ENCODE results near the gene KIN.

Gene KIN

DNA sequence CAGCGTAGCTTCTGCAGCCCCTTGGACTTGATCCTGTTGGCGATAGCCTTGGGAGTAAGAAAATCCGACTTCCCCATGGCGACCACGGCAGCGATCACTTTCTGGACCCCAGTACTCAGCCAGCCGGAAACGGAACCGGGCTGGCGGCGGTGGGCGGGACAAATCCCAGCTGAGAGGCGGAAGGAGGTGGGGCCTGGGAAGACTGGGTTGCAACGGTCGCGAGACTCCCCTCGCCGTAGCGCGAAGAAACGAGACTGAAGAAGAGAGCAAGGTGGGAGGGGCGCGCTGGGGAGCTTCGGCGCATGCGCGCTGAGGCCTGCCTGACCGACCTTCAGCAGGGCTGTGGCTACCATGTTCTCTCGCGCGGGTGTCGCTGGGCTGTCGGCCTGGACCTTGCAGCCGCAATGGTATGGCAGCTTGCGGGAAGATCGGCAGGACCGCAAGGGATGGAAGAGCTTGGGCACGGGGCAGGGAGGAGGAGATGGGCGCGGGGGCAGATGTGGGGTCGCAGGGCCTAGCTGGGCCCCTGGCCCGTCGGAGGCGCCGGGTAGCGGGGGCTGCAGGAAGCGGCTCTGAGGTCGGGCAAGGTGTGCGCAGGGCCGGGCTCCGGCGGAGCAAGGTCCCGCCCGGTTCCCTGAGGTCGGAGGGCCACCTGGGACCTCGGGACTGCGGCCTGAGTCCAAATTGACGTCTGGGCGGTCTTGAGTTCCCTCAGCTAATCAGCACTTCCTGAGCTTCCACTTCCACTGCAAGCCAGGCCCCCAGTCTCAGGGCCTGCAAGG is at the start of gene KIN, which contains the start of gene ATP5F1C:
KIN (minus strand) TSS at position 137 of the 782 bp plus-strand sequence; CDS start at position 77, 60 bp downstream.
ATP5F1C (plus strand) TSS at position 321 of the 782 bp plus-strand sequence; CDS start at position 352, 31 bp downstream.
- peak within 1 kb of the TSS; percentile 99 for H3K4me3 ChIP-seq (ENCODE audit: low read depth, low read length)
- H3K4me1 ChIP-seq (ENCODE audit: control insufficient read depth, insufficient read depth, low read length): peaks cover 16% of the 10 kb centered on the region; the same call in 1 of the 2 replicates
- H3K9ac ChIP-seq (ENCODE audit: low read depth, low read length): peak within 1 kb of the TSS; percentile 87
- peaks cover 18% of the 10 kb centered on the region for H3K36me3 ChIP-seq (ENCODE audit: control insufficient read depth, insufficient read depth, low read length)
- H3K27me3 ChIP-seq (ENCODE audit: control insufficient read depth, insufficient read depth, low read length): no peaks in the 10 kb centered on the region
- no peaks in the 10 kb centered on the region for H3K9me3 ChIP-seq (ENCODE audit: control insufficient read depth, insufficient read depth, low read length)
- H3K27ac ChIP-seq (ENCODE audit: low read depth, low read length): peak within 1 kb of the TSS; percentile 70

DNA sequence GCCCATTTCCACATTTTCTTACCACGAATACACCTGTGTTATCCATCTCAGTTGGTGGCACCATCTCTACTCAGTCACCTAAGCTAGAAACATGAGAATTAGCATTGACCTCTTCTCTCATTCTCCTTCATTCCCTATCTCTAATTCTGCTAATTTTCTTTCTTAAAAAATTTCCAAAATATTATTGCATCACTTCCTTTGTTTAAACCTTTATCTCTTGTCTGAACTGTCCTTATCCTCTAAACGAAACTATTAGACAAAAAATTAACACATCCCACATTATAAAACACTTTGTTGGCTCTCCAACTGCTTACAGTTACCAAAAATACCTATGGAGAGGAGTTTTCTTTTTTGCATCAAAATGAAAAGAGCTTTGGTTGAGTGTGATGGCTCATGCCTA is 48.8 kb upstream of the KIN start:
- H3K27me3 ChIP-seq (ENCODE audit: control insufficient read depth, insufficient read depth, low read length): no peaks in the 10 kb centered on the region
- H3K4me1 ChIP-seq (ENCODE audit: control insufficient read depth, insufficient read depth, low read length): no peaks in the 10 kb centered on the region
- 0 out of 2 replicates have a peak, but pooled peaks cover 2% of the 10 kb centered on the region for H3K36me3 ChIP-seq (ENCODE audit: control insufficient read depth, insufficient read depth, low read length)
- no peaks in the 10 kb centered on the region for H3K9me3 ChIP-seq (ENCODE audit: control insufficient read depth, insufficient read depth, low read length)
- no peak overlapping the region for H3K4me3 ChIP-seq (ENCODE audit: low read depth, low read length)
- H3K27ac ChIP-seq (ENCODE audit: low read depth, low read length): no peak overlapping the region
- H3K9ac ChIP-seq (ENCODE audit: low read depth, low read length): no peak overlapping the region

DNA sequence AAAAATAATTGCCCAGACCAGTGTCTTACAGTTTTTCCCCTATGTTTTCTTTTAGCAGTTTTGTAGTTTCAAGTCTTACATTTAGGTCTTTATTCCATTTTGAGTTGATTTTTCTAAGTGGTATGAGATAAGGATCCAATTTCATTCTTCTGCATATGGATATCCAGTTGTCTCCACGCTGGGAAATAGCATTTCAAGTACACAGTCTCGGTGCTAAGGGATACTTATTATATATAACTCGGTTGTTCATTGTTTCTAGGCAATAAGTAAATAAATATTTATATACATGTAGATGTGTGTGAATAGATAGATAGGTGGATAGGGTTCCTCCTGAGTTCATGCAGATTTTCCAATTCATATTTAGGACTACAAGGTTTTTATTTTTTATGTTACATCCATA is 46.5 kb upstream of the KIN start:
- Histone ChIP-seq H3K4me1 (ENCODE audit: control insufficient read depth, insufficient read depth, low read length) (no peaks in the 10 kb centered on the region; the same call in 1 of the 2 replicates), H3K27ac (ENCODE audit: low read depth, low read length) (no peak overlapping the region), H3K4me3 (ENCODE audit: low read depth, low read length) (no peak overlapping the region), H3K36me3 (ENCODE audit: control insufficient read depth, insufficient read depth, low read length) (0 out of 2 replicates have a peak, but pooled peaks cover 2% of the 10 kb centered on the region), H3K9ac (ENCODE audit: low read depth, low read length) (no peak overlapping the region), H3K27me3 (ENCODE audit: control insufficient read depth, insufficient read depth, low read length) (no peaks in the 10 kb centered on the region), H3K9me3 (ENCODE audit: control insufficient read depth, insufficient read depth, low read length) (no peaks in the 10 kb centered on the region)

- no peaks in the 10 kb centered on the region for H3K9me3 ChIP-seq (ENCODE audit: control insufficient read depth, insufficient read depth, low read length)
- 0 out of 2 replicates have a peak, but pooled peaks cover 2% of the 10 kb centered on the region for H3K36me3 ChIP-seq (ENCODE audit: control insufficient read depth, insufficient read depth, low read length)
- no peaks in the 10 kb centered on the region; the same call in 1 of the 2 replicates for H3K4me1 ChIP-seq (ENCODE audit: control insufficient read depth, insufficient read depth, low read length)
- H3K27ac ChIP-seq (ENCODE audit: low read depth, low read length): no peak overlapping the region
- no peak overlapping the region for H3K4me3 ChIP-seq (ENCODE audit: low read depth, low read length)
- H3K27me3 ChIP-seq (ENCODE audit: control insufficient read depth, insufficient read depth, low read length): no peaks in the 10 kb centered on the region
- H3K9ac ChIP-seq (ENCODE audit: low read depth, low read length): no peak overlapping the region
Observed at GRCh38 chr10:7833210-7833609, 45.4 kb upstream of the KIN start.

DNA sequence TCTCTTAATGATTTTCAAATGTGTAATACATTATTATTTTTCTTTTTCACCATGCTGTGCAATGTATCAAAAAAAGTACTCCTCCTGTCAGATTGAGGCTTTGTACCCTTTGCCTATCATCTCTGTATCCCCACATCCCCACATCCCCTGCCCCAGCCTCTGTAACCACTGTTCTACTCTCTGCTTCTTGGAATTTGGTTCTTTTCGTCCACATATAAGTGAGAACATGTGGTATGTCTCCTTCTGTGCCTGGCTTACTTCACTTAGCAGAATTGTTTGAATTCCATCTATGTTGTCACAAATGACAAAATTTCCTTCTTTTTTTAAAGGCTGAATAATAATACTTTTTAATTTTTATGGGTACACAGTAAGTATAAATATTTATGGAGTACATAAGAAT is 44.3 kb upstream of the KIN start:
- Histone ChIP-seq H3K4me1 (ENCODE audit: control insufficient read depth, insufficient read depth, low read length) (no peaks in the 10 kb centered on the region; the same call in 1 of the 2 replicates), H3K9me3 (ENCODE audit: control insufficient read depth, insufficient read depth, low read length) (no peaks in the 10 kb centered on the region), H3K9ac (ENCODE audit: low read depth, low read length) (no peak overlapping the region), H3K27me3 (ENCODE audit: control insufficient read depth, insufficient read depth, low read length) (no peaks in the 10 kb centered on the region), H3K4me3 (ENCODE audit: low read depth, low read length) (no peak overlapping the region), H3K36me3 (ENCODE audit: control insufficient read depth, insufficient read depth, low read length) (0 out of 2 replicates have a peak, but pooled peaks cover 2% of the 10 kb centered on the region), H3K27ac (ENCODE audit: low read depth, low read length) (no peak overlapping the region)

DNA sequence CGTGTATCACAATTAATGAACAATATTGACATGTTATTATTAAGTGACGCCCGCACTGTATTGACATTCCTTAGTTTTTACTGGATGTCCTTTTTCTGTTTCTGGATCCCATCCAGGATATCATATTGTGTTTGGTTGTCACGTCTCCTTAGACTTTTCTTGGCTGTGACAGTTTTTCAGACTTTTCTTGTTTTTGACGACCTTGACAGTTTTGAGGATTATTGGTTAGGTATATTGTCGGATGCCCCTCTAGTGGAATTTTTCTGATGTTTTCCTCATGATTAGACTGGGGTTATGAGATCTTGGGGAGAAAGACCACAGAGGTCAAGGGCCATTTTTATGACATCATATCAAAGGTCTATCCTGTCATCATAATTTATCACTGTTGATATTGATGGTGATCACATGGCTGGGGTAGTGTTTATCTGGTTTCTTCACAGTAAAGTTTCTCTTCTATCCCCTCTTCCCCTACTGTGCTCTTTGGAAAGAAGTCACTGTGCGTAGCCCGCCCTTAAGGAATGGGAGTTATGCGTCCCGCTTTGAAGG is 41.6 kb upstream of the KIN start:
- H3K9me3 ChIP-seq (ENCODE audit: control insufficient read depth, insufficient read depth, low read length): no peaks in the 10 kb centered on the region
- H3K27me3 ChIP-seq (ENCODE audit: control insufficient read depth, insufficient read depth, low read length): no peaks in the 10 kb centered on the region
- H3K36me3 ChIP-seq (ENCODE audit: control insufficient read depth, insufficient read depth, low read length): peaks cover 18% of the 10 kb centered on the region
- no peak overlapping the region for H3K27ac ChIP-seq (ENCODE audit: low read depth, low read length)
- no peak overlapping the region for H3K4me3 ChIP-seq (ENCODE audit: low read depth, low read length)
- H3K9ac ChIP-seq (ENCODE audit: low read depth, low read length): no peak overlapping the region
- no peaks in the 10 kb centered on the region; the same call in 1 of the 2 replicates for H3K4me1 ChIP-seq (ENCODE audit: control insufficient read depth, insufficient read depth, low read length)

DNA sequence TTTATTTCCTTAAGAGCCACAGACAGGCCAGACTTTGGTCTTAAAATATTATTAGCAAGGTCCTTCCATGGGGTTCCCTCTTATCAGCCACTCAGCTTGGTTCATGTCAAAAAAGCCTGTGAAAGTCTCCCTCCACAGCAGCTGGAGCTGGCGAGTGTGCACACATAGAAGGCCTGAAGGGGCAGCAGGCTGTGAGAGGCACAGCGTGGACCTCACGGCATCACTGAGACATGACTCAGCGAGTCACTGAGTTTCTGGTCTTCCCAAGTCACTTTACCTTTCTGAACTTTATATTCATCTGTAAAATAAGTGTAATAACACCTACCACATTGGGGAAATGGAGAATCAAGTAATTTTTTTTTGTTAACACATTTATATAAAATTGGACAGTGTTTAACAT is 39.2 kb upstream of the KIN start:
- no peak overlapping the region for H3K9ac ChIP-seq (ENCODE audit: low read depth, low read length)

GRCh38 chr10:7824251-7824650 is 36.5 kb upstream of the KIN start:
- H3K4me1 ChIP-seq (ENCODE audit: control insufficient read depth, insufficient read depth, low read length): peaks cover 7% of the 10 kb centered on the region; the same call in 1 of the 2 replicates
- H3K9ac ChIP-seq (ENCODE audit: low read depth, low read length): no peak overlapping the region
- H3K9me3 ChIP-seq (ENCODE audit: control insufficient read depth, insufficient read depth, low read length): no peaks in the 10 kb centered on the region
- H3K36me3 ChIP-seq (ENCODE audit: control insufficient read depth, insufficient read depth, low read length): peaks cover 31% of the 10 kb centered on the region
- H3K4me3 ChIP-seq (ENCODE audit: low read depth, low read length): no peak overlapping the region
- no peak overlapping the region for H3K27ac ChIP-seq (ENCODE audit: low read depth, low read length)
- no peaks in the 10 kb centered on the region for H3K27me3 ChIP-seq (ENCODE audit: control insufficient read depth, insufficient read depth, low read length)

More for the DNA sequence above, 39.2 kb upstream of the KIN start:
- no peak overlapping the region for H3K27ac ChIP-seq (ENCODE audit: low read depth, low read length)
- no peaks in the 10 kb centered on the region for H3K9me3 ChIP-seq (ENCODE audit: control insufficient read depth, insufficient read depth, low read length)
- no peak overlapping the region for H3K4me3 ChIP-seq (ENCODE audit: low read depth, low read length)
- no peaks in the 10 kb centered on the region for H3K27me3 ChIP-seq (ENCODE audit: control insufficient read depth, insufficient read depth, low read length)
- no peaks in the 10 kb centered on the region; the same call in 1 of the 2 replicates for H3K4me1 ChIP-seq (ENCODE audit: control insufficient read depth, insufficient read depth, low read length)
- peaks cover 23% of the 10 kb centered on the region for H3K36me3 ChIP-seq (ENCODE audit: control insufficient read depth, insufficient read depth, low read length)

DNA sequence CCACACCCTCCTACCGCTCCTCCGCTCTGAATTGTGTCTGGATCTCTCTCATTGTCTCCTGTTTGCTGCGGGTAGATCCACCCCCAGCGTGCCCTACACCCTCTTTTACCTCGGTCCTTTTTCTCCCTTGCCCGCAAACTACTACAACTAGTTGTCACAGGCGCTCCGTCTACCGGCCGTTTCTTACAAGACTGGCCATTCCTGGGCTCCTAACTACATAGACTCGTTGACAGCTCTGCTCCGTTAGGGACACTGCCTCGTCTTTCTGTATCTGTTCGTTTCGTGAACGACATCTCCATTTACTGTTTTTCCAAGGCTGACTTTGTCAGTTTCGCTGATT is 31.3 kb upstream of the KIN start:
- Histone ChIP-seq H3K27me3 (ENCODE audit: control insufficient read depth, insufficient read depth, low read length) (no peaks in the 10 kb centered on the region; the same call in 1 of the 2 replicates), H3K36me3 (ENCODE audit: control insufficient read depth, insufficient read depth, low read length) (peaks cover 11% of the 10 kb centered on the region), H3K9me3 (ENCODE audit: control insufficient read depth, insufficient read depth, low read length) (no peaks in the 10 kb centered on the region), H3K27ac (ENCODE audit: low read depth, low read length) (no peak overlapping the region), H3K4me3 (ENCODE audit: low read depth, low read length) (peak overlapping the region; percentile 95), H3K4me1 (ENCODE audit: control insufficient read depth, insufficient read depth, low read length) (peaks cover 12% of the 10 kb centered on the region), H3K9ac (ENCODE audit: low read depth, low read length) (peak overlapping the region; percentile 87; the same call in 1 of the 2 replicates)

GRCh38 chr10:7818295-7819120 is 30.7 kb upstream of the KIN start, which contains the start of gene TAF3:
TSS of gene TAF3 (plus strand) at chr10:7818505. CDS start at chr10:7818710, 205 bp downstream.
- Histone ChIP-seq H3K27ac (ENCODE audit: low read depth, low read length) (peak within 1 kb of the TSS; percentile 46), H3K4me3 (ENCODE audit: low read depth, low read length) (peak within 1 kb of the TSS; percentile 95), H3K4me1 (ENCODE audit: control insufficient read depth, insufficient read depth, low read length) (peaks cover 12% of the 10 kb centered on the region), H3K9ac (ENCODE audit: low read depth, low read length) (peak within 1 kb of the TSS; percentile 87), H3K9me3 (ENCODE audit: control insufficient read depth, insufficient read depth, low read length) (no peaks in the 10 kb centered on the region), H3K27me3 (ENCODE audit: control insufficient read depth, insufficient read depth, low read length) (no peaks in the 10 kb centered on the region; the same call in 1 of the 2 replicates), H3K36me3 (ENCODE audit: control insufficient read depth, insufficient read depth, low read length) (peaks cover 8% of the 10 kb centered on the region; the same call in 1 of the 2 replicates)

Data from HUES48 (cell line).